Nephron progenitor cell (in vitro differentiated cells): Measurements from ENCODE around the gene PDE6H.

Experiments
- DNase-seq: peaks from one replicate; pipeline ENCODE4 v3.0.0; 2021
- H3K27ac Mint-ChIP-seq: 2 replicates; pipeline ENCODE4 v1.8.0; 2021; ENCODE audit warnings: mild to moderate bottlenecking, moderate library complexity, mixed read lengths
- H3K27me3 Mint-ChIP-seq: 2 replicates; pipeline ENCODE4 v1.8.0; 2021; ENCODE audit warnings: mild to moderate bottlenecking, low read depth, mixed read lengths; ENCODE audit not compliant: poor library complexity
- H3K36me3 Mint-ChIP-seq: 2 replicates; pipeline ENCODE4 v1.8.0; 2021; ENCODE audit warnings: low read depth, mixed read lengths
- H3K4me1 Mint-ChIP-seq: 2 replicates; pipeline ENCODE4 v1.8.0; 2021; ENCODE audit warnings: mixed read lengths
- H3K4me3 Mint-ChIP-seq: 2 replicates; pipeline ENCODE4 v1.8.0; 2021; ENCODE audit warnings: mild to moderate bottlenecking, moderate library complexity, mixed read lengths
- H3K9me3 Mint-ChIP-seq: 2 replicates; pipeline ENCODE4 v1.8.0; 2021; ENCODE audit warnings: mild to moderate bottlenecking, moderate library complexity, mixed read lengths
- CTCF ChIP-seq: fragments of 200-600 bp; sonication (generic); IDR thresholded peaks from 2 replicates; pipeline ENCODE4 v1.5.0; 2021; ENCODE audit warnings: antibody characterized with exemption

The PDE6H gene

DNA sequence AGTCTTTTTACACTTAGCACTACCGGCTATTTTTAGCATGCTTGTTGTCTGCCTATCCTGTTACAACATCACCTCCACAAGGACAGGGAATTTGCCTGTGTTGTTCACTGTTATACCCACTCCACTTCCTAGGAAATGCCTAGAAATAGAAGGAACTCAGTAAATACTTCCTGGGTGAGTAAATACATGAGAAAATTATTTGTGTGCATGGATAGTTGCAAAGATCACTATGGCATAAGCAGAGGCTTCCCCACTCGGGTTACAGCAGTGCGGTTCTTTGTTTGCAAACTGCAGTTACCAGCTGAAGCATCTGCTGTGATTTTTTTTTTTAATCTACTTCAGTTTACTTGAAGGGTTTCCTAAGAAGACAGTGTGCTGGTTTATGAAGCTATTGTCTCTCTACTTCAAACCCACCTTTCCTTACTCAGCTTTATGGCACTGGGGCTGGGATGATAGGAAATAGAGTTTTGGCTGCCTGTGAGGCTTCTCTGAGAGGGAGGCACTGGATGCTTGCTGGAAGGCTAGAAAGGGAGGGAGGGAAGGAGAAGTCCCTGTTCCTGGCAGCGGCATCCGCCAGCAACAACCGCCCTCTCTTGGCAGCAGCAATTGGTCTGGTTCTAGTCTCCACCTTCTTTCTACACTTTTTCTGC lies 29.0 kb downstream of the PDE6H start:
- H3K9me3 Mint-ChIP-seq = no peaks in the 10 kb centered on the region
- H3K27me3 Mint-ChIP-seq = peaks cover 2% of the 10 kb centered on the region
- peak; percentile 20 for DNase-seq
- H3K27ac Mint-ChIP-seq = peak overlapping the region; percentile 87
- peaks cover 50% of the 10 kb centered on the region for H3K4me1 Mint-ChIP-seq
- TF ChIP-seq CTCF = no peak
- peak overlapping the region; percentile 66 for H3K4me3 Mint-ChIP-seq
- H3K36me3 Mint-ChIP-seq = no peaks in the 10 kb centered on the region

GRCh38 chr12:15004421-15004820 lies 31.6 kb downstream of the PDE6H start:
- Mint-ChIP-seq H3K27me3 (peaks cover 2% of the 10 kb centered on the region), H3K4me1 (peaks cover 44% of the 10 kb centered on the region), H3K9me3 (peaks cover 5% of the 10 kb centered on the region), H3K27ac (no peak overlapping the region), H3K36me3 (peaks cover 3% of the 10 kb centered on the region), H3K4me3 (no peak overlapping the region)
- no peak for DNase-seq
- no peak for TF ChIP-seq CTCF

DNA sequence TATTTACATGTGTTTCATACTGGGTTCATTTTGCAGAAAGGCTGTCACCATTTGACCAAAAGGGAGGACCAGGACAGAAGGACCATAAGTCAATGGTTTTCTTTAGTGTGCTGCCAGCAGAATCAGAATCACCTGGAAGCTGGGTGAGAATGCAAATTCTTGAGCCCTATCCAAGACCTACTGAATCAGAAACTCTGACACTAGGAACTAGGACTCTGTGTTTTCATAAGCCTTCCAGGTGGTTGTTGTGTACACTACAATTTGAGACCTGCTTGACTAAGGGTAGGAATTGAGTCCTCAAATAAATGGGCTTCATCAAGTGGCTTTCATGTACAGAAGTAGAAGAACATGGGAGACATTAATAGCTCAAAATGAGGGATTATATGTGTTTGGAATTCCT lies 32.2 kb downstream of the PDE6H start:
- Mint-ChIP-seq H3K36me3 (peaks cover 7% of the 10 kb centered on the region), H3K4me1 (peaks cover 43% of the 10 kb centered on the region), H3K4me3 (no peak overlapping the region), H3K27me3 (peaks cover 2% of the 10 kb centered on the region), H3K9me3 (peaks cover 10% of the 10 kb centered on the region), H3K27ac (no peak overlapping the region)
- TF ChIP-seq CTCF = no peak
- DNase-seq = no peak

DNA sequence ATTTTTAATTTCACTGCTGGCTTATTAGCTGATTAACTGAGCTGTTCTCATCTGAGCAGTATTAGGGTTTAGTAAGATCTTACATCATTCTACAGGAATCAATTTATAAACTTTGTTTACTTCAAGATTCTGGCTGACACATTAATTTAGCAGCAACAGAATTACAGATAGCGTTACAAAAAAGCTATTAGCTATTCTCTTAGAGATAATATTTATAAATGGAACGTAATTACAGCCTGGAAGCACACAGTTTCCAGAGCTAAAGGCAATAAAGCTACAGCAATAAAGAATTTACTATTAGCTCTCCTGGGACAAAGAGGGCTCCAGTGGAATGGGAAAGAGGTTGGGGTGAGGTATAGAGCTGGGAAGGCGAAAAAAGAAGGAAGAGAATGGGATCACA lies 34.7 kb downstream of the PDE6H start:
- peaks cover 10% of the 10 kb centered on the region for H3K9me3 Mint-ChIP-seq
- H3K36me3 Mint-ChIP-seq = peaks cover 7% of the 10 kb centered on the region
- TF ChIP-seq CTCF = no peak
- DNase-seq = no peak
- H3K4me3 Mint-ChIP-seq = no peak overlapping the region
- H3K4me1 Mint-ChIP-seq = peaks cover 23% of the 10 kb centered on the region
- peaks cover 2% of the 10 kb centered on the region for H3K27me3 Mint-ChIP-seq
- peak overlapping the region; percentile 47 for H3K27ac Mint-ChIP-seq

- Mint-ChIP-seq H3K27ac (no peak overlapping the region), H3K4me1 (peaks cover 10% of the 10 kb centered on the region), H3K27me3 (no peaks in the 10 kb centered on the region), H3K9me3 (peaks cover 10% of the 10 kb centered on the region), H3K4me3 (no peak overlapping the region), H3K36me3 (peaks cover 7% of the 10 kb centered on the region)
- TF ChIP-seq CTCF = no peak
- DNase-seq = no peak
These were observed 38.3 kb downstream of the PDE6H start for GRCh38 chr12:15011162-15011561.

GRCh38 chr12:15013634-15014179 lies 40.9 kb downstream of the PDE6H start:
- no peaks in the 10 kb centered on the region for H3K4me1 Mint-ChIP-seq
- peaks cover 7% of the 10 kb centered on the region for H3K36me3 Mint-ChIP-seq
- no peak overlapping the region for H3K4me3 Mint-ChIP-seq
- no peak overlapping the region for H3K27ac Mint-ChIP-seq
- peaks cover 10% of the 10 kb centered on the region for H3K9me3 Mint-ChIP-seq
- TF ChIP-seq CTCF = no peak
- no peaks in the 10 kb centered on the region for H3K27me3 Mint-ChIP-seq
- no peak for DNase-seq
